HepG2 (cell line): ENCODE data around the gene PET117. TPM values are rescaled to one million over a fixed set of nuclear protein-coding genes. Genes with fewer than 3 reads are reported as not detected.

Experiments used
- ATF2 ChIP-seq: sonication (generic); formaldehyde crosslinking; IDR thresholded peaks from 2 replicates; pipeline ENCODE4 v1.4.0; 2020; ENCODE audit warnings: missing genetic modification reagents
- CBX5 ChIP-seq: sonication (generic); formaldehyde crosslinking; IDR thresholded peaks from 2 replicates; pipeline ENCODE4 v1.4.0; 2020; ENCODE audit warnings: missing genetic modification reagents, borderline replicate concordance
- CREB1 ChIP-seq, 2 experiments: fragments of 450-650 bp in 1 of 2; IDR thresholded peaks; 2 replicates each; pipeline ENCODE4 v1.6.1; 2016 to 2017; ENCODE audit warnings: control low read depth in 1 of 2, mild to moderate bottlenecking in 1 of 2, missing compliant biosample characterization in 1 of 2, missing genetic modification characterization in 1 of 2
- CREM ChIP-seq, 2 experiments: sonication (generic) in 1 of 2; formaldehyde crosslinking in 1 of 2; IDR thresholded peaks; 2 replicates each; pipeline versions ENCODE4 v1.4.0 to v1.6.1; 2016 to 2020; ENCODE audit warnings: antibody characterized with exemption in 1 of 2, mild to moderate bottlenecking in 1 of 2, missing genetic modification reagents in 1 of 2
- ERF ChIP-seq: IDR thresholded peaks from 2 replicates; pipeline ENCODE4 v1.6.1; 2018; ENCODE audit warnings: missing biosample characterization, missing genetic modification reagents
- GPN1 ChIP-seq: sonication (generic); formaldehyde crosslinking; IDR thresholded peaks from 2 replicates; pipeline ENCODE4 v1.5.1; 2020; ENCODE audit warnings: missing genetic modification reagents, borderline replicate concordance
- KLF12 ChIP-seq: sonication (generic); formaldehyde crosslinking; IDR thresholded peaks from 2 replicates; pipeline ENCODE4 v1.4.0; 2020; ENCODE audit warnings: missing genetic modification reagents, borderline replicate concordance
- NAIF1 ChIP-seq: sonication (generic); formaldehyde crosslinking; IDR thresholded peaks from 2 replicates; pipeline ENCODE4 v1.5.0; 2020; ENCODE audit warnings: mild to moderate bottlenecking, missing genetic modification reagents, borderline replicate concordance
- PAWR ChIP-seq: sonication (generic); formaldehyde crosslinking; IDR thresholded peaks from 2 replicates; pipeline ENCODE4 v1.4.0; 2020; ENCODE audit warnings: missing genetic modification reagents, mild to moderate bottlenecking, borderline replicate concordance
- PHB2 ChIP-seq: fragments of 450-650 bp; IDR thresholded peaks from 2 replicates; pipeline ENCODE4 v1.6.1; 2018; ENCODE audit not compliant: partially characterized antibody
- TBX2 ChIP-seq: sonication (generic); formaldehyde crosslinking; IDR thresholded peaks from 2 replicates; pipeline ENCODE4 v1.5.0; 2020; ENCODE audit warnings: missing genetic modification reagents, mild to moderate bottlenecking, borderline replicate concordance
- WIZ ChIP-seq: sonication (generic); formaldehyde crosslinking; IDR thresholded peaks from 2 replicates; pipeline ENCODE4 v1.5.1; 2020; ENCODE audit warnings: mild to moderate bottlenecking, missing genetic modification reagents
- ZBTB4 ChIP-seq: sonication (generic); formaldehyde crosslinking; IDR thresholded peaks from 2 replicates; pipeline ENCODE4 v1.4.0; 2020; ENCODE audit warnings: missing genetic modification reagents, mild to moderate bottlenecking, borderline replicate concordance
- ZNF615 ChIP-seq: sonication (generic); formaldehyde crosslinking; IDR thresholded peaks from 2 replicates; pipeline ENCODE4 v1.5.0; 2020; ENCODE audit warnings: mild to moderate bottlenecking, missing genetic modification reagents, borderline replicate concordance
- ZNF777 ChIP-seq: sonication (generic); formaldehyde crosslinking; IDR thresholded peaks from 2 replicates; pipeline ENCODE4 v1.4.0; 2020; ENCODE audit warnings: missing genetic modification reagents
- ZNF781 ChIP-seq: sonication (generic); formaldehyde crosslinking; IDR thresholded peaks from 2 replicates; pipeline ENCODE4 v1.5.1; 2020; ENCODE audit warnings: borderline replicate concordance, mild to moderate bottlenecking, missing genetic modification reagents; ENCODE audit errors: not compliant biosample characterization
- ZSCAN12 ChIP-seq: sonication (generic); formaldehyde crosslinking; IDR thresholded peaks from 2 replicates; pipeline ENCODE4 v1.9.0; 2021; ENCODE audit warnings: mild to moderate bottlenecking, missing genetic modification reagents
- ZSCAN21 ChIP-seq: sonication (generic); formaldehyde crosslinking; IDR thresholded peaks from 2 replicates; pipeline ENCODE4 v1.8.0; 2022; ENCODE audit warnings: mild to moderate bottlenecking, missing genetic modification reagents, moderate library complexity, borderline replicate concordance
- polyA plus RNA-seq, 8 experiments: library from polyadenylated mRNA; depleted of rRNA in 3 of 8; stranded (reverse) in 7 of 8; unstranded in 1 of 8; fragments of >200 nt; fragmentation: Illumina TruSeq in 4 of 8; extraction: Trizol in 4 of 8; gene quantifications; 2 replicates each; pipeline versions ENCODE4 v1.2.1 to v1.2.3, GENCODE V29; 2011 to 2016; ENCODE audit warnings: low read depth in 4 of 8, missing spikeins in 1 of 8, mixed read lengths in 1 of 8; ENCODE audit not compliant: insufficient read depth in 1 of 8
- total RNA-seq, 5 experiments: library from RNA; depleted of rRNA; stranded (reverse); fragments of >200 nt; fragmentation: Illumina TruSeq; extraction: Trizol; gene quantifications; 2 replicates each; pipeline ENCODE4 v1.2.3, GENCODE V29; 2016; ENCODE audit warnings: low read depth in 1 of 5
- TF ChIP-seq, protein P1 (sequence below): sonication (generic); formaldehyde crosslinking; IDR thresholded peaks from 2 replicates; pipeline ENCODE4 v1.5.0; 2020; ENCODE audit warnings: missing genetic modification reagents, mild to moderate bottlenecking, borderline replicate concordance
- TF ChIP-seq, protein P2 (sequence below): sonication (generic); formaldehyde crosslinking; IDR thresholded peaks from 2 replicates; pipeline ENCODE4 v1.5.0; 2020; ENCODE audit warnings: mild to moderate bottlenecking, missing genetic modification reagents

The PET117 gene
- total and polyA plus RNA-seq, 2 of the 13 experiments (the other 11 are each of a cell fraction or from before 2014, with no cell fraction given): 22.2 to 48.2 TPM

- TF ChIP-seq ZNF781 (peak; percentile 97), ZNF615 (CRISPR knock-in tag) (peak; percentile 72), CREB1 (IDR thresholded peaks at IDR 0.05) (peak; percentile 60; the same call in 1 of the 2 replicates), CREB1 (CRISPR knock-in tag; IDR thresholded peaks at IDR 0.05) (no peak), ZSCAN21 (CRISPR knock-in tag) (peak; percentile 99), TBX2 (CRISPR knock-in tag) (peak; percentile 98), NAIF1 (peak; percentile 99), PHB2 (no peak), ZBTB4 (CRISPR knock-in tag) (peak; percentile 83), ERF (CRISPR knock-in tag) (peak; percentile 99), ATF2 (CRISPR knock-in tag) (peak; percentile 90), ZNF777 (CRISPR knock-in tag) (peak; percentile 96), CBX5 (peak; percentile 94), WIZ (CRISPR knock-in tag) (peak; percentile 97), CREM (IDR thresholded peaks at IDR 0.05) (no peak; the same call in 1 of the 2 replicates), CREM (CRISPR knock-in tag; IDR thresholded peaks at IDR 0.05) (peak; percentile 38), KLF12 (CRISPR knock-in tag) (peak; percentile 98), PAWR (CRISPR knock-in tag) (peak; percentile 77; the same call in 1 of the 2 replicates), GPN1 (CRISPR knock-in tag) (no peak), ZSCAN12 (CRISPR knock-in tag) (peak; percentile 99)
- TF ChIP-seq, protein P1, sequence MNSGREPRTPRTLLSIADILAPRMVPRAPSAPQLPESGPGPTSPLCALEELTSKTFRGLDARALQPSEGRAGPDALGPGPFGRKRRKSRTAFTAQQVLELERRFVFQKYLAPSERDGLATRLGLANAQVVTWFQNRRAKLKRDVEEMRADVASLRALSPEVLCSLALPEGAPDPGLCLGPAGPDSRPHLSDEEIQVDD (CRISPR knock-in tag): peak; percentile 93; the same call in 1 of the 2 replicates
- TF ChIP-seq, protein P2, sequence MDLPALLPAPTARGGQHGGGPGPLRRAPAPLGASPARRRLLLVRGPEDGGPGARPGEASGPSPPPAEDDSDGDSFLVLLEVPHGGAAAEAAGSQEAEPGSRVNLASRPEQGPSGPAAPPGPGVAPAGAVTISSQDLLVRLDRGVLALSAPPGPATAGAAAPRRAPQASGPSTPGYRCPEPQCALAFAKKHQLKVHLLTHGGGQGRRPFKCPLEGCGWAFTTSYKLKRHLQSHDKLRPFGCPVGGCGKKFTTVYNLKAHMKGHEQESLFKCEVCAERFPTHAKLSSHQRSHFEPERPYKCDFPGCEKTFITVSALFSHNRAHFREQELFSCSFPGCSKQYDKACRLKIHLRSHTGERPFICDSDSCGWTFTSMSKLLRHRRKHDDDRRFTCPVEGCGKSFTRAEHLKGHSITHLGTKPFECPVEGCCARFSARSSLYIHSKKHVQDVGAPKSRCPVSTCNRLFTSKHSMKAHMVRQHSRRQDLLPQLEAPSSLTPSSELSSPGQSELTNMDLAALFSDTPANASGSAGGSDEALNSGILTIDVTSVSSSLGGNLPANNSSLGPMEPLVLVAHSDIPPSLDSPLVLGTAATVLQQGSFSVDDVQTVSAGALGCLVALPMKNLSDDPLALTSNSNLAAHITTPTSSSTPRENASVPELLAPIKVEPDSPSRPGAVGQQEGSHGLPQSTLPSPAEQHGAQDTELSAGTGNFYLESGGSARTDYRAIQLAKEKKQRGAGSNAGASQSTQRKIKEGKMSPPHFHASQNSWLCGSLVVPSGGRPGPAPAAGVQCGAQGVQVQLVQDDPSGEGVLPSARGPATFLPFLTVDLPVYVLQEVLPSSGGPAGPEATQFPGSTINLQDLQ (CRISPR knock-in tag): peak; percentile 97
Observed at GRCh38 chr20:18137412-18138265, at the start of gene PET117, which contains the start of gene KAT14 (continued).
